Measurements from ENCODE around the gene PFDN1.

DNA sequence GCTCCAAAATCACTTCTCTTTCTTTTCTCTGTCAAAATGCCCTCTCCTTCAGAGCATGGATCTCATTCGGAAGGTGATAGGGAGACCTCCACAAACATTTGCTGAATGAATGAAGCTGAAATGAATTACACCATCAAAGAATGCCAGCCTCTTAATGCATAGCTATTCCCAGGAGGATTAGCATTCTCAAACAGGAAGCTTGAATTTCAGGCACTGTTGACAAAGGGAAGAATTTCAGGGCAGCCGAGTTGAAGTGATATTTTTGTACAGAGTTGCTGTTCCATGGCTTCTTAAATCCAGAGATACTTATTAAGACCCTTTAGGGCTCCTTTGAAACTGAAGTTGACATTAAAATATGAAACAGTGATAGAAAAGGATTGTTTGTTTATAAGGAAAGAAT lies 24.7 kb upstream of the PFDN1 start:
- TF ChIP-seq POLR2A (IDR thresholded peaks at IDR 0.05) (no peak), CTCF (IDR thresholded peaks at IDR 0.05) (no peak)

Data from testis (tissue), 2 donors.